Peyer's patch (tissue), 4 donors: ENCODE data around the gene MINAR1. TPM values are rescaled to one million over a fixed set of nuclear protein-coding genes. Genes with fewer than 3 reads are reported as not detected.

Experiments used
- DNase-seq, 3 donors: peaks; one replicate each; pipeline ENCODE4 v3.0.0-alpha.2; 2017 to 2019
- H3K27ac ChIP-seq, 4 donors: fragments of 200-600 bp; sonication (generic); one replicate each; pipeline ENCODE4 v1.5.1; 2016 to 2019
- H3K27me3 ChIP-seq, 2 donors: fragments of 200-600 bp; sonication (generic); one replicate each; pipeline ENCODE4 v1.5.1; 2019
- H3K36me3 ChIP-seq, 3 donors: fragments of 200-600 bp; sonication (generic); one replicate each; pipeline ENCODE4 v1.5.1; 2016 to 2019
- H3K4me1 ChIP-seq, 4 donors: fragments of 200-600 bp; sonication (generic); one replicate each; pipeline ENCODE4 v1.5.1; 2016 to 2019
- H3K4me3 ChIP-seq, 4 donors: fragments of 200-600 bp; sonication (generic); 1 replicate in 3 of 4; 2 replicates in 1 of 4; pipeline ENCODE4 v1.5.1; 2016 to 2019; ENCODE audit warnings: mild to moderate bottlenecking in 1 of 4
- H3K9me3 ChIP-seq, 4 donors: fragments of 200-600 bp; sonication (generic); one replicate each; pipeline ENCODE4 v1.5.1; 2016 to 2019; ENCODE audit warnings: mild to moderate bottlenecking in 1 of 4
- CTCF ChIP-seq, 6 experiments: fragments of 450-650 bp in 4 of 6; fragments of 200-600 bp in 2 of 6; sonication (generic) in 1 of 6; IDR thresholded peaks; one replicate each; pipeline ENCODE4 v1.5.1; 2017 to 2019; ENCODE audit warnings: antibody characterized with exemption in 6 of 6, mild to moderate bottlenecking in 3 of 6, moderate library complexity in 1 of 6
- POLR2A ChIP-seq, 2 donors: fragments of 450-650 bp; IDR thresholded peaks; one replicate each; pipeline ENCODE4 v1.5.1; 2017; ENCODE audit warnings: antibody characterized with exemption in 2 of 2, mild to moderate bottlenecking in 2 of 2, moderate library complexity in 2 of 2
- total RNA-seq, 4 donors: library from RNA; depleted of rRNA; stranded (reverse); fragments of >200 nt; gene quantifications; one replicate each; pipeline ENCODE4 v1.1.0, GENCODE V29; 2016

Gene MINAR1
- total RNA-seq, 4 donors from 2014 or later = 0.13 to 1.7 (median 0.66) TPM; not detected in 1

GRCh38 chr15:79458491-79458890 is 26.4 kb downstream of the MINAR1 start:
- TF ChIP-seq CTCF (IDR thresholded peaks at IDR 0.05) = no peak
- no peak overlapping the region for H3K4me3 ChIP-seq
- H3K27ac ChIP-seq = no peak overlapping the region
- DNase-seq = no peak
- no peaks in the 10 kb centered on the region for H3K4me1 ChIP-seq
- no peaks in the 10 kb centered on the region for H3K36me3 ChIP-seq
- H3K9me3 ChIP-seq = no peaks in the 10 kb centered on the region
- no peaks in the 10 kb centered on the region for H3K27me3 ChIP-seq

GRCh38 chr15:79459666-79460065 is 27.5 kb downstream of the MINAR1 start:
- Histone ChIP-seq H3K36me3 (no peaks in the 10 kb centered on the region), H3K27me3 (no peaks in the 10 kb centered on the region), H3K4me1 (no peaks in the 10 kb centered on the region), H3K27ac (no peak overlapping the region), H3K4me3 (no peak overlapping the region), H3K9me3 (no peaks in the 10 kb centered on the region)
- no peak for DNase-seq
- TF ChIP-seq CTCF (IDR thresholded peaks at IDR 0.05) = no peak
- no peak for TF ChIP-seq POLR2A (IDR thresholded peaks at IDR 0.05)

DNA sequence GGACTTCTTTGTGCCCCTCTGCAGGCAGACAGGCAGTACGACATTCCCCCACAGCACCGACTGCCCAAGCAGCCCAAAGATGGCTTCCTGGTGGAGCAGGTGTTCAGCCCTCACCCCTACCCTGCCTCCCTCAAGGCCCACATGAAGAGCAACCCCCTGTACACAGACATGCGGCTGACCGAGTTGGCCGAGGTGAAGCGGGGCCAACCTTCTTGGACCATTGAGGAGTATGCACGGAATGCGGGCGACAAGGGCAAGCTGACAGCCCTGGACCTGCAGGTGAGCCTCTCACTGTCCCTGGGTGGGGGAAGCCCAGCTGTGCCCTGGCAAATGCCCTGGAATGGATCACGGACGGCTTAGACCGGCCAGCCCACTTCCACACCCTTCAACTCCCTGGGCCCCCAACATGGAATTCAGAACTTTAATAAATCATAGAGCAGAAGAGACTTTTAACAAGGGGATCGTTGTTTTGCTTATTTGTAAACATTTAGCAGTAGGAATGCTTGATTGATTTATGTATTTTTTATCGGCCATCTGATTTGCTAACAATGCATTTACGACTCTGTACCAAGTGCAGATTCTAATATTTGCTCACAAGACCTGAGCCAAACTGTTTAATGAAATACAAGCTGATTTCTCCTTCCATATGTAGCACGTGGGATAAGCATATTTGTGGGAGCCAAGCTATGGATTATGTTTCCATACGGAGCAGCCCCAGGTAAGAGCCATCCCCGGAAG is 31.1 kb downstream of the MINAR1 start:
- no peak overlapping the region for H3K4me3 ChIP-seq
- TF ChIP-seq CTCF (IDR thresholded peaks at IDR 0.05) = no peak
- TF ChIP-seq POLR2A (IDR thresholded peaks at IDR 0.05) = no peak
- H3K36me3 ChIP-seq = no peaks in the 10 kb centered on the region
- H3K4me1 ChIP-seq = no peaks in the 10 kb centered on the region
- H3K27ac ChIP-seq = no peak overlapping the region
- no peaks in the 10 kb centered on the region for H3K27me3 ChIP-seq
- H3K9me3 ChIP-seq = no peaks in the 10 kb centered on the region
- no peak for DNase-seq

DNA sequence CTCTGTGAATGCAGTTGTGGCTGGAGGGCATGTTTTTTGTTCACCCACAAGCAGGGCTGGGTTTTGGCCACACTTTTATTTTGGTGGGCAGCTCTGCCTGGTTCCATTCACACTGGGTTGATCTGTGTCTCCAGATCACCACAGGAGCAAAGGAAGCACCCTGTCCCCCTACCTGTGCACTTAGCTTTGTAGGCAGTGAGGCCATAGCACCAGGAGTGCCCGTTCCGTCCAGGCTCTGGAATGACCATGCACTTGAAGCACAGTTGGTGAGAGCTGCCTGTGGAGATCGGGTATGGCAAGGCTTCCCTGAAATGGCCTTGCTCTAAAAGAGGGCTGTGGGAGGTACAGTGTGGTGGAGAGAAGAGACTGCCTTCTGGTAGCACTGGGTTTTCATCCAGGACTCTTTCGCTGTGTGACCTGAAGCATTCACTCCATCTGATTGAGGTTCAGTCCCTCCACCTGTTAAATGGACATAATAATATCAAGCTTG is 31.7 kb downstream of the MINAR1 start:
- Histone ChIP-seq H3K36me3 (no peaks in the 10 kb centered on the region), H3K4me3 (no peak overlapping the region), H3K9me3 (no peaks in the 10 kb centered on the region), H3K27ac (no peak overlapping the region), H3K4me1 (no peaks in the 10 kb centered on the region), H3K27me3 (no peaks in the 10 kb centered on the region)
- TF ChIP-seq CTCF (IDR thresholded peaks at IDR 0.05) (no peak), POLR2A (IDR thresholded peaks at IDR 0.05) (no peak)
- DNase-seq = no peak

DNA sequence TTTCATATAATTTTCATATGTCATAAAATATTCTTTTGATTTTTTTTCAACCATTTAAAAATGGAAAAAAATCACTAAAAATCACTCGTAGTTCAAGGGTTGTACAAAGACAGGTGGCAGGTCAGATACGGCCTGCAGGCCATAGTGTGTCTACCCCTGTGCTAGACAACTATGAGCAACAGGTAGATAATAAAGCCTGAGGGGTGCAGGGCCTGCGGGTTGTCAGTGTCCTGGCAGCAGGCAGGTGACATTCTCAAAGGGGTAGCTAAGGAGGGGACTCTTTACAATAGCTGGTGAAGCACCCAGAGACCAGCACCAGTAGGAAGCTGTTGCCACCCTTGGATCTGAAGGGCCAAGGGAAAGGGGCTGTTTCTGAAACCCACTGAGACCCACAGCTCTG is 34.4 kb downstream of the MINAR1 start:
- DNase-seq = no peak
- Histone ChIP-seq H3K9me3 (no peaks in the 10 kb centered on the region), H3K36me3 (no peaks in the 10 kb centered on the region), H3K4me3 (no peak overlapping the region), H3K27ac (no peak overlapping the region), H3K27me3 (no peaks in the 10 kb centered on the region), H3K4me1 (no peaks in the 10 kb centered on the region)
- TF ChIP-seq CTCF (IDR thresholded peaks at IDR 0.05) = no peak
- TF ChIP-seq POLR2A (IDR thresholded peaks at IDR 0.05) = no peak
